NCI-H2029 (cell line): ENCODE measurements around the gene MAGI2.
A peak's percentile ranks its signal among the peaks of the same experiment; 100 is the strongest.
"Not testable (repeated sequence)": the region's sequence is repeated elsewhere in the genome, so short reads cannot be mapped to it uniquely, and the experiment has no call there.

Source experiments
- DNase-seq: peaks from one replicate; lab custom pipeline; 2025; lab: John Stamatoyannopoulos, UW

The MAGI2 gene

GRCh38 chr7:78296046-78296597 lies 1157.3 kb downstream of the MAGI2 start:
- no peak for DNase-seq

DNA sequence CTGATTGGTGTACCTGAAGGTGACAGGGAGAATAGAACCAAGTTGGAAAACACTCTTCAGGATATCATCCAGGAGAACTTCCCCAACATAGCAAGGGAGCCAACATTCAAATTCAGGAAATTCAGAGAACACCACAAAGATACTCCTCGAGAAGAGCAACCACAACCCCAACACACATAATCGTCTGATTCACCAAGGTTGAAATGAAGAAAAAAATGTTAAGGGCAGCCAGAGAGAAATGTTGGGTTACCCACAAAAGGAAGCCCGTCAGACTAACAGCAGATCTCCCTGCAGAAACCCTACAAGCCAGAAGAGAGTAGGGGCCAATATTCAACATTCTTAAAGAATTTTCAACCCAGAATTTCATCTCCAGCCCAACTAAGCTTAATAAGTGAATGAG lies 1164.0 kb downstream of the MAGI2 start:
- not testable (repeated sequence) for DNase-seq

GRCh38 chr7:78284945-78285344 lies 1168.5 kb downstream of the MAGI2 start:
- DNase-seq: no peak

GRCh38 chr7:78280276-78280675 lies 1173.2 kb downstream of the MAGI2 start:
- no peak for DNase-seq

- DNase-seq: no peak
These were observed 1174.0 kb downstream of the MAGI2 start for GRCh38 chr7:78279457-78279856.

- DNase-seq: no peak
These were observed 1174.4 kb downstream of the MAGI2 start for GRCh38 chr7:78279032-78279431.

DNA sequence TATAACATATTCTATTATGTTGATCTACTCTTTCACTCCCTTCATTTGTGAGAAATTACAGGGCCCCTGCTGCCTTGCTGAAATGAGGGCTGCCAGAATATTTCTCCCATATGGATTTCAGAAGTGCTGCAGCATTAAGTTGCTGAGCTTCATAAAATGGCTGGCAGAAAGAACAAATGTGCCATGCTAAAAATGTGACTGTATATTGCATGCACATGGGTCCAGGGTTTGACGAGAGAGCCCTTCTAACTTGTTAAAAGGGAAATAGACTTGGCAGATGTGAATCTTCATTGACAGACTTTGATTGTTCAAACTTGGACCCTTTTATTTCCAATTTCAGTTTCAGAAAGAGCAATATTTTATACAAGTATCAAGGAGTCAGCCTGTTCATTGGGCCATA lies 1186.3 kb downstream of the MAGI2 start:
- DNase-seq: no peak

DNA sequence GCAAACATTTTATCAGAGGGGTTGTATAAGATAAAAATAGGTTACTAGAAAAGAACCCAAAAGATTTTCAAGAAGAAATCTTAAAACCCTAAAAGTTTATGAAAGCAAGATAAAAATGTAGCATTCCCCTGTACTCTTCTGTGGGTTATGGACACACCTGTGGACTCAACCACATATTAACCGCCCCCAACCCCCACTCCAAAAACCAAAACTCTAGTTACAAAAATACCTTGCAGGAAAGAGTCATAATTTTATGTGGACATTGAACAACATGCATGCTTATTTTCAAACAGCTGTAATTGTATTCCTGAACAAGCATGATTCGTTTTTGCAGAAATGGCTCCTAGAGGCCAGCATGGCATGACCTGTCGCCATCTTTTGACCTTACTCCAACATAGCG lies 1188.0 kb downstream of the MAGI2 start:
- DNase-seq: no peak

GRCh38 chr7:78265071-78265470 lies 1188.4 kb downstream of the MAGI2 start:
- no peak for DNase-seq

GRCh38 chr7:78264105-78264504 lies 1189.4 kb downstream of the MAGI2 start:
- DNase-seq: no peak

GRCh38 chr7:78261739-78262138 lies 1191.7 kb downstream of the MAGI2 start:
- no peak for DNase-seq

GRCh38 chr7:78261302-78261701 lies 1192.2 kb downstream of the MAGI2 start:
- DNase-seq: no peak

- no peak for DNase-seq
These were observed 1192.6 kb downstream of the MAGI2 start for GRCh38 chr7:78260826-78261225.

DNA sequence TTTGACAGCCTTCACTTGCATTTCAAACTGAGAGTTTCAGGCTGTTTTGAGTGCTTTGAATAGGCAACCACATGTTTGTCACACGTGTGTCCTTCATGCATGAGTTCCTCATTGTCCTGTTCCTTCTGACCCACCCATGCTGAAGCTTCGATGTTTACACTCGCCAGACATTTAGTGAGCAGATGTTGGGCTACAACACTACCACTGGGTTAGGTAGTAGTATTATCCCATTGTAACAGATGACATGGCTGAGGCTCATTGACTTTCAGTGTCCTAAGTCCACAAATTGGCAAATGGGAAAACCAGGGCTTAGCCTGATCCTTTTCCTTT lies 1198.8 kb downstream of the MAGI2 start:
- DNase-seq: peak; percentile 91

- no peak for DNase-seq
These were observed 1199.4 kb downstream of the MAGI2 start for GRCh38 chr7:78253850-78254725.

GRCh38 chr7:78248867-78249266 lies 1204.6 kb downstream of the MAGI2 start:
- DNase-seq: no peak

DNA sequence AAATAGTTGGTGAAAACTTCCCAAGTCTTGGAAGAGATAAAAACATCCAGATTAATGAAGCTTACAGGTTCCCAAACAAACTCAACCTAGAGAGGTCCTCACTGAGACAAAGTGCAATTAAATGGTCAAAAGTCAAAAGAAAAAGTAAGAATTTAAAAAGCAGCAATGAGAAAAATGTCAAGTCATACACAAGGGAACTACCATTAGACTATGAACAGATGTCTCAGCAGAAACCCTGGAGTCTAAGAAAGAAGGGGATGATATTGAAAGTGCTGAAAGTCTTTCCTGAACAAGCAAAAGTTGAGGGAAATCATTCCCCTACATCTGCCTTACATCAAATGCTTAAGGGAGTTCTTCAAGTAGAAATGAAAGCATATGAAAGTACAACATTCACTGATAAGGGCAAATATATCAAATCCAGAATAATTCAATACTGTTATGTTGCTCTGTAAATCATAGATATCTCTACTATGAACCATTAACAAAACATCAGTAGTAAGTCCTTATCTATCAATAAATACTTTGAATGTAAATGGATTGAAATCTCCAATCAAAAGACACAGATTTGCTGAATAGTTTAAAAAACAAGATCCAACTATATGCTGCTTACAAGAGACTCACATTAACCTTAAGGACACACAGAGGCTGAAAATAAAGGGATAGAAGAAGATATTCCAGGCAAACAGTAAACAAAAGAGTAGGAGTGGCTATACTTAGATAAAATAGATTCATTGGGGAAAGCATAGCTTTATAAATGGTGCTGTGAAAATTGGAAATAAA lies 1205.4 kb downstream of the MAGI2 start:
- no peak for DNase-seq

- DNase-seq: not testable (repeated sequence)
These were observed 1213.3 kb downstream of the MAGI2 start for GRCh38 chr7:78240179-78240578.

DNA sequence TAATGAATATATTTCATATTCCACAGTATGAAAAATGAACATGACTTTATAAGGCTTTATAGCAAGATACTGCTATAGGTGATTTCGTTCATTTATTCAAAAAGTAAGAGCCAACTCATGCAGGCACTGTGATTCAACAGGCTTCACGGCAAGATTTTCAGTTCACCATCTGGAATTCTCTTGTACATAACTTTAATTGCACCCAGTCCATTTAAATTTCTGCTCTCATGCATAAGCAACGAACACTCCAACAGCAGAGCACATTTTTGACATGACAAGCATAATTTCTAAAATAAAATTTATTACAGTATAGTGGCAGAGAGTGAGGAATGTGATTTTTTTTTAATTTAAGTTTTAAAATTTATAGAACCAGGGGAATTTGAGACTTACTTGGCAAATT lies 1218.8 kb downstream of the MAGI2 start:
- no peak for DNase-seq

GRCh38 chr7:78232806-78233205 lies 1220.7 kb downstream of the MAGI2 start:
- DNase-seq: no peak

DNA sequence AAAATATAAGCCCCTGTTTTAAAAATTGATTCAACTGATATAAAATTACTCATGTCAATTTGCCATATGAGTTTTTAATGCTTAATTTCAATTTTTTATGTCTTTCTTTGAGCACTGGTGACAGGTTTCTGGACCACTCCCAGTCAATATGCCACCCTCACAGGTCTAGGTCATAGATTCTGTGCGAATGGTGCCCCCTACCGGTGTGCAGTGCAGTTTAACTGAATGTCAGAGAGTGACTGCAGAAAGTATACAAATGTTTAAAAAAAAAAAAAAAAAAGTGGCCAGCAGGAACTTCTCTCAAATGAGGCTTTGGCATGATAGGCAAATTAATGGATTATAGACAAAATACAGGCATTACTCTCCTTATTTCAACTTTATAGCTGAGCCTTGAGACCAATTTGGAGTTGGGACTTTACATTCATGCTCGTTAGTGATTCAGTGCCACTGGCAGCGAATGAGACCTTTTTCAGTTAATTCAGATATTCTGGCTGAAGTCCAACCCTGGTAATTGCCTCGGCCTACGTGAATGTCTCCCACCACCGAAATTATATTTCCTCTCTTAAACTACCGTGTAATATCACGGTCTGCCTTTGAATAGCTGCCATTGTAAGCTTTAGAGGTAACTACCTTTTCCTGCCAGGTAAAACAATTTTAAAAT lies 1227.3 kb downstream of the MAGI2 start:
- peak; percentile 37 for DNase-seq

DNA sequence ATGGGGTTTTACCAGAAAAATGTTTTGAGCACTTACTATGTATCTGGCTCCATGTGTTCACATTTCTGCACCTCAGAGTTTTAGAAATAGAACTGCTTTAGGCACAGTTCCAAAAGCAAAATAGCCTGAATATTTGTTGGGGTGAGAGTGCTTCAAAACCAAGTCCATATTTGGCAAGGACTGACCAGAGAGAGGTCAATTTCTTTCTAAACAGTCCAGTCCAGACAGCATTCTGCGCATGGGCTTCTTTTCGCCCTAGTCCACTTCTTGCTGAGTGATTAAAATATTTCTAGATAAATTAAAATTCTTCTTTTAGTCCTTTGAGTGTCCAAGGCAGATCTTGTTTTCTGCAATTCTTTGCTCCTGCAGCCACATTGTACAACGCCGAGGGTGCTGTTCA lies 1227.9 kb downstream of the MAGI2 start:
- DNase-seq: no peak

- DNase-seq: no peak
These were observed 1228.5 kb downstream of the MAGI2 start for GRCh38 chr7:78224923-78225322.
